Cerebellar cortex (tissue), 1 donor: ENCODE results near the gene ADGRD1.
"Not testable (repeated sequence)": the region's sequence is repeated elsewhere in the genome, so short reads cannot be mapped to it uniquely, and the experiment has no call there.

ENCODE experiments used
- DNase-seq: peaks from one replicate; pipeline ENCODE4 v3.0.0-alpha.2; 2015; ENCODE audit warnings: low spot score

Gene ADGRD1

DNA sequence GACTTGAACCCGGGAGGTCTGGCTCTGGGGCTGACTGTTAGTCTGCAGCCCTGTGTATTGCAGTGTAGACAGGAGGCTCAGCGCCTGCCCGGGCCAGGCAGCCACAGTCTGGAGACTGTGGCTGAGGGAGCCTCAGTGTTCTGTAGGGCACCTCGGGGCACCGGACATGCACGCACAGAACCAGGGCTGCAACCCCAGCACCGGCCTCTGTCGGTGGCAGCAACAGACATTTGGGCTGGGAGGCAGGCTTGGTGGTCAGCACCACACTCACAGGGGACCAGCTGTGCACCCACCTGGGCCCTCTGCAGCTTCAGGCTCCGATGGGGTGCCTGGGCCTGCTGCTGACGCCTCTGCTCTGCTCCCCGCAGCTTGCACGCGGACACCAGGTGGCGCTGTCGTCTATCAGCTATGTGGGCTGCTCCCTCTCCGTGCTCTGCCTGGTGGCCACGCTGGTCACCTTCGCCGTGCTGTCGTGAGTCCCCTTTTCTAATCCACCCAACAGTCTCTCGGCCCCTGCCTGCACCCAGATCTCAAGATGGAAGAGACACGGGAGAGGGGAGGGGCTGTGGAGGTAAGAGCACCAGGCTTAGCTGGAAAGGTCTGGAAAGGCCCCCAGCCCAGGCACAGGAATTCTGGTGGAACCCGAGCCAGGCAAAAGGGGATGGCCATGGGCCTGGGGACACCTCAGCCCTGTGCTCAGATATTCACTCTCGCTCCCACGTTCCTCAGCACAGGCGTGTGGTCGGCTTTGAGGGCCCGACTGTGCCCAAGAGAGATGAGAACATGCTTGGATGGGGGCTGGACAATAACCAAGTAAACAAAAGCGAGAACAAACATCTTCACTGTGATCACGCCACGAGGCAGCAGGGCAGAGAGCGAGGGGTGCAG, 151.0 kb downstream of the ADGRD1 start:
- DNase-seq = peak; percentile 70

DNA sequence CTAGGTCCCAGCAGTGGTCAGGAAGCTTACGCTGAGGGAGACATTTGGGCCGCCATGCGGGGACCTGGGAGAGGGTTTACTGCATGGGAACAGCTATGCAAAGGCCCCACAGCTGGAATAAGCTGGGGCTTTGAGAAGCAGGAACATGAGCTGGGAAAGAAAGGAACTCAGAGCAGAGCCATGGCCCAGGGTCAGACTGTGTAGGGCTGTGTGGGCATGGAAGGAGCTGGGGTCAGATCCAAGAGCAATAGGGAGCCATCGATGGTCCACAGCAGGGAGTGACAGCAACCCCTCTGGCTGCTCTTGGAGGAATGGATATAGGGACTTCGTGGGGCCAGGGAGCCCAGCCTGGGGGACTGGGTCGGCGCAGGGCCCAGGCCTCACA, 151.6 kb downstream of the ADGRD1 start:
- no peak for DNase-seq

DNA sequence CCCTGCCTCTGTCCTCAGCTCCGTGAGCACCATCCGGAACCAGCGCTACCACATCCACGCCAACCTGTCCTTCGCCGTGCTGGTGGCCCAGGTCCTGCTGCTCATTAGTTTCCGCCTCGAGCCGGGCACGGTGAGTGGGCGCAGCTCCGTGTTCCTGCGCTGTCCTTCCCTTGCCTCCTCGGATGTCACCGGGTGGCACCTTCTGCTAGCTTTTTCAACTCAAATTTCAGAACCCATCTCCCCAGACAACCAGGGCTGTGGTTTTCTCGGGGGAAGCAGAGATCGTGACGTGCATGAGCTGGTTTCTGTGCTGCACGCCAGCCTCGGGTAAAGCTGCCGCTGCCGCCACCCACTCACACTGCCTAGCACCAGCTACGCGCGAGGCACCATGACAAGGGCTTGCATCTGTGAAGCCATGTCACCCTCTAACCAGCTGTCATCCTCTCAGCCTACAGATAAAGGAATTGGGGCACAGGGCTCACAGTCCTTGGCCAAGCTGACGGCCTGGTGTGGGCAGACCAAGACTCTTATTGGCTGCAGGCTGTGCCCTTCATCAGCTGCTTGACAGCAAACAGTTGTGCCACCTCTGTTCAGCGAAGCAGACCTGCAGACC, 152.1 kb downstream of the ADGRD1 start:
- no peak for DNase-seq

DNA sequence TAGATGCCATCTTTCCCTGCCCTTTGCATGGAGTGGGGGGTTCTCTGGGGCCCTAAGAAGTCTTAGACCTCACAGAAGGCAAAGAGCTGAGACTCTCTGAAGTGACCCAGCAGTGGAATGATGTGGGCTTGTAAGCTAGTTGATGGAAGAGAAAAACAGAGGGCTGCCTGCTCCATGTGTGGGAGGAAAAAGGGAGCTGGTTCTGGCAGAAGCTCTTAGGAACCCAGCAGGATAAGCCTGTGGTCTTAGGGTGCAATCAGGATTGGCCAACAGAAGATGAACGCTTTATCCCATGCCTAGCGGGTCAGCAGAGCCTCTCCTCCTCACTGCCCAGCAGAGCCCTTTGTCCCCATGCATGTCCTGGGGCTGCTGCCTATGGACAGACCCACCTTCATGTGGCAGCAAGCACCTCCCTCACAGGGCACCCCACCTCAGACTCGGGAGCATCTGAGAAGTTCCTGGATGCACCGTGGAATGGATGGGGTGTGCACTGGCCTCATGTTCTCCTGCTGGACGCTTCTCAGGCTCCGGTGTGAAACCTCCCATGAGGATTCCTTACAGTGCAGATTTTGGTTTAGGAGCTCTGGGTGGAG, 152.7 kb downstream of the ADGRD1 start:
- DNase-seq = no peak

DNA sequence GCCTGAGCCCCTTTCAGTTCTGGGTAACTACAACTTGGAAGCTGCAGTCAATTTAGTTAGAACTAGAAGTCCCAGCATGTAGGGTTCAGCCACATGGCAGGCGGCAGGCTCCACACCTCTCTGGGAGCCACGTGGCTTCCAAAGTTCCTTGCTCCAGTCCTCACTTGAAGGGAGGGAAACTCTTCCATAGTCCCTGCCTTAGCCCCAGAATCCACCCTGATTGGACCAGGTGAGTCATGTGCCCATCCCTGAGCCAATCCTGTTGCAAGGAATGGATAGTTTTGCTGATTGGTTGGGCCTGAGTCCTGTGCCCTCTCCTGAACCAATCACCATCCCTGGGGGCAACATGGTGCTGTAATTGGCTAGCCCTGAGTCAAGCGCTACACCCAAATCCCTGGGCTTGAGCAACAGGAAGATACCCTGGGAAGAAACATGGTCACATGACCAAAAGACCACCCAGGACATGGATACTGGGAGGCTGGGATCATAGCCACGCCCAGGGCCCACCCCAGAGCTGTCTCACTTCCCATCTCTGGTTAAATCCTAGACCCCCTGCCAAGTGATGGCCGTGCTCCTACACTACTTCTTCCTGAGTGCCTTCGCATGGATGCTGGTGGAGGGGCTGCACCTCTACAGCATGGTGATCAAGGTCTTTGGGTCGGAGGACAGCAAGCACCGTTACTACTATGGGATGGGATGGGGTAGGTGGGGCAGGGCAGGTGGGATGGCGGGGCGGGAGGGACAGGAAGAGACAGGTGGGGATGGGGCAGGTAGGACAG, 154.7 kb downstream of the ADGRD1 start:
- no peak for DNase-seq

DNA sequence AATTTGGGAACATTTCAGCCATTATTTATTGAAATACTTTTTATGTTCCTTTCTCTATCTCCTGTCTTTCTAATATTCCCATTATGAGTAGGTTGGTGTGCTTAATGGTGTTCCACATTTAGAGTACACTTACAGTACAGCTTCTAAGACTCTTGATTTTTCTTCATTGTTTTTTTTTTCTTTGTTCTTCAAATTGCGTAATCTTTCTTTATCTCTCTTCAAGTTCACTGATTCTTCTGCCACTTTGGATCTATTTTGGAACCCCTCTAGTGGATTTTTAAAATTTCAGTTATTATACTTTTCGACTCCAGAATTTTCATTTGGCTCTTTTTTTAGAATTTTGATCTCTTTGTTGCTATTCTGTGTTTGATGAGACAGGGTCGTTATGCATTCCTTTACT, 157.7 kb downstream of the ADGRD1 start:
- DNase-seq = no peak

DNA sequence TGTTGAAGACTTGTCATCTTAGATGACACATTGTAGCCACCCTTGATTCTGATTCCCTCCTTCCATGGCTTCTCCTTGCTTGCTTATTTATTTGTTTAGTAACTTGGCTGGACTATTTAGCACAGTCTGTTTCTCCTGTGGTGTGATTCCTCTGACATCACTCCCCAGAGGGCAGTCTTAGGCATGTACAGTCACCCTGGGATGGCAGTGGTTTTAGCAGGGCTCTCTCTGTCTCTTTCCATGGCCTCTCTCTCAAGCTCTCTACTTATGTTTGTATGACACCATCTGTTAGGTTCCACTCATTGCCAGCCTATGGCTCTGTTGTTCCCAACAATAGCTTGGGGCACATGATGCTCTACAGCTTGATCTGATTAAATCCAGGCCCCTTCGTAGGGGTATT, 158.3 kb downstream of the ADGRD1 start:
- DNase-seq = no peak

DNA sequence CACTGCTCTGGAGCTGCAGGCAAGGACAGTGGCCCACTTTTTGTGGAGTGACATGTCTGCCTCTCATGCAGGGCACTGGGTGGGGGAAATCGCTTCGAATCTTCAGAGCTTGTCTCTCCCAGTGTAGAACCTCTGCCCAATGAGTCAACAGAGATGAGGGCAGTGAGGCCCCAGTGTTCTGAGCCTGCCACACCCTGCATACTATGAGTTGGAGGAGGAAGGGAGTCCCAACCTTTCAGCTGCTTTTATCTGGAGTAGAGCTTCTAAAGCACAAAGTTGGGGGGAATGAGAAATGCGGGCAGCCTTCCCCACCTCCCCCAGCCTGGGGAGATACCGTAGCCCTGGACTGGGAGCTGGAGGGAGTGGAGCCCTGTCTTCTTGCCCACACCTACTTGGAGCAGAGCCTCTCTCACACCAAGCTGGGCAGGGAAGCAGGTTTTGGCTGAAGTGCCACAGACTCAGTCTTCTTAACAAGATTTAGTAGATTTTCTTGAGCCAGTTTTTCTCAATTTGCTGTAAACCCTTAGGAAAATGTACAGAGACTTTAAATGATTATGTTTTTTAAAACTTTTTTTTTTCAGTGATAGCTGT, 159.1 kb downstream of the ADGRD1 start:
- no peak for DNase-seq

DNA sequence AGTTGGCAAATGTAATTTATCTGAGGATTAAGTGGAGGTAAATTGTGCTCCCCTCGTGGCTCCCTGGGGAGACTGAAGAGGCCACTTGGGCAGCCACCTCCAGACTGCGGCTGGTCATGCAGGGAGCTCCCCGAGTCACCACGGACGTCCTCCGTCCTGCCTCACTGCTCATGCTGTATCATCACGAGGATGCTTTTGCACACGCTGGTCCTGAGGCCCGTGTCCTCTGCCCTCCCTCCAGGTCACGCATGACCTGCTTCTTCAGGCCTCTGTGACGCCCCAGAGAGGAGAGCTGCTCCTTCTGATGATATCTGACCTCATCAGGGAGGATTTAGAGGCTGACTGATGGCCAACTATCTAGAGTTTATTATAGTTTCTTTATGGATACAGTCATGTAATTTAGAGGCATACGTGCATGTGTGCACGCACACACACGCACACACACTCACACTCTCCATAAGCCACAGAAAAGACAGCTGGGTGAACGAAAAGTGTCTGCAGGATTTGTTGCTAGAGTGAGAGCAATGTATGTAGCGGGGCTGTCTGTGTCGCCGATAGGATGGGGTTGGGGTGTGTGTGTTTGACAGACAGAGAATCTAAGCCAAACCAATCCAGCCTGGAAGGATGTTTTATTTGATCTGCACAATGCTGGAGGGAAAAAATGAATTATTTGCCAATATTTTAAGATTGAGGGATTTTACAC, 160.0 kb downstream of the ADGRD1 start:
- no peak for DNase-seq

DNA sequence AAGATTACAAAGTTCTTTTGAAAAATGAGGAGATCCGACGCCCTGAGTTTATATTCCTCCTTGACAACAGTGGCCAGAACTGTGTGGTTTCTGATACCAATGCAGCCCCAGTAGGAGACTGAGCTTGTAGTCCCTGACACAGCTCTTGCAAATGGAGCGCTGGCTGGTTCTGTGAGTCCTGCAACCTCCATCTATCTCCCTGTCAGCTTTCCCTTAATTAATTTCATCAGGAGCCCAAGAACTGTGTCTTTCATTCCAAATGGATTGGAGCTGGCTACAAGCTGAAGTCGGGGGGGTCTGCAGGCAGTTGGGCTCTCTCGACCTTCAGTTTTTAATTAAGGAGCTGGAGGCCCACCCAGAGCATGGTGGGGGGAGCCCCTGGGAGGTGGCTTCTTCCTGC, 160.6 kb downstream of the ADGRD1 start:
- DNase-seq = no peak

DNA sequence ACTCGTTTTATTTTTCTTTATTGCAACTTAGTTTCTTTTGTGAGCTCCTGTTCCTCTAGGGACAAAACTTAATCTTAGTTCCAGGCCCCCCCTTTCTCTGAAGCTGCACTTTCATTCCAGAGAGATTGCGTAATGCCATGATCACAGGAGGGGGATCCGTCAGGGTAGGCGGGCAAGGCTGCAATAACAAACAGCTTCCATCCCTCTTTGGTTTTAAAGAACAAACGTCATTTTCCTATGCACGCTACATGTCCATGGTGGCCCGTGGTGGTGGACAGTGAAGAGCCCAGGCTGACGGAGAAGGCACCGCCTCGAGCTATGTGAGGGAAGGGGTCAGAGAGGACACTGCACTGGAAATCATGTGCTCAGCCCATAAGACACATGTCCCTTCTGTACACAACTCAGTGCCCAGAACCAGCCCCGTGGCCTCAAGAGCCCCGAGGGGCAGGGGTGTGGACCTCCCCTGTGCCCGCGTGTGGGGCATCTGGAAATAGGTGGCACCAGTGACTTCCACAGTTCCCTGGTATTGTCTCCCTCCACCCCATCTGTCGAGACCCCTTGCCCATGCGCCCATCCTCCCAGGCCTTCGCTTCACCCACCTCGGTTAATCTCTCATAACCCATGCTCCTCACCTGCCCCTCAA, 161.4 kb downstream of the ADGRD1 start:
- DNase-seq = no peak

DNA sequence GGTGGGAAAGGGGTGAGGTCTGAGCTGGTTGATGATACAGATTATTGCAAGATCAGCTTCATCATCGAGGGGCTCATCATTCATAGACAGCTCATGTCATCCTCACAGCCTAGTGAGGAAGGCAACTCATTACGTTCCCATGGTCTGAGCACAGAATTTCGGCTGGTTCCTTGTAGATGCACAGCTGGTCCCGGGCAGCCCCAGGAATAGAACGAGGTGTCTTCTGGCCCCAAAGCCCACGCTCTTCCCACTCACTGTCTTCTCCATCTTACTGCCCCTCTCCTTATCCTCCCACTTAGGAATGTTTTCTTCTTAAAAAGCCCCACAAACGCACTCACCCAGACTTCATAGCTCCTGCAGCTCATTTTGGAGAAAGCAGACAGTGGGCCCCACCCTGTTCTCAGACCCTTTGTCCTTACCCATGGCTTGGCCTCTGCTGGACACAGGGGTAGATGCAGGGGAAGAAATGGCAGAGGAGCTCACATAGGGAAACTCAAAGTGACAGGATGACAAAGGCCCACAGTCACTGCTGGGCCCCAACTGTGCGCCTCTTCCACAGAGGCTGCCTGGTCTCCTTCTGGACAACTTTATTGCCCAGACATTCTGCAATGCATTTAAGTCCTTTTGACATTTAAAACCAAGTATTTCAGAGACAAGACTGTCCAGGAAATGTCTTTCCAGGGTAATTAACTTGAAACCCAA, 162.2 kb downstream of the ADGRD1 start:
- DNase-seq = no peak

DNA sequence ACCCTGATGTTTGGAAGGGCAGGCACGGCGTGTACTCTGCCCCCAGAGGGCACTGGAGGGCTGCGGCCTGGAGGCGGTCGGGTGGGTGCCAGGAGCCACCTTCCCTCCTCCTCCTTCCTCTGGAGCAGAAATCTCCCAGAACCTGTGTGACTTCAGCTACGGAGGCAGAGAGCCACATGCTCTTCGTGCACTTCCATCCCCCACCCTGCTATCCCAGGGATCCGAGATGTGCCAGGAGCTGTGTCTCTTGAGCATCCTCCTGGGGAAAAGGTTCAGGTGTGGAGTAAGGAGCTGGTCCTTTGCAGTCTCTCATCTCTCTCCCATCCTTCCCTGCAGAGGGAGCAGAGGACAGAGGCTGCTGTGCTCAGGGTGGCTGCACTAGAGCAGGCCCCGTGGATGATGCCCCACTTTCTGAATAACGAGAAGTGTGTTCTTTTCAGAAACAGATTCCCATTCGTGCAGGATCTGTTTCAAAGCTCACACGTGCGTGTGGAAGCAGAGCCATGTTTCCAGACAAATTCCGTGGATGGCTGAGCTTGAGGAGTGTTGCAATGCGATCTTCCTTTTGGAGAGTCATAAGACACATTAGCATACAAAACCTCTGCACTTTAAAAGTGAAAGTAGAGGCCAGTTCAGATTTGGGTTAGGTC, 162.9 kb downstream of the ADGRD1 start:
- DNase-seq = peak; percentile 13

DNA sequence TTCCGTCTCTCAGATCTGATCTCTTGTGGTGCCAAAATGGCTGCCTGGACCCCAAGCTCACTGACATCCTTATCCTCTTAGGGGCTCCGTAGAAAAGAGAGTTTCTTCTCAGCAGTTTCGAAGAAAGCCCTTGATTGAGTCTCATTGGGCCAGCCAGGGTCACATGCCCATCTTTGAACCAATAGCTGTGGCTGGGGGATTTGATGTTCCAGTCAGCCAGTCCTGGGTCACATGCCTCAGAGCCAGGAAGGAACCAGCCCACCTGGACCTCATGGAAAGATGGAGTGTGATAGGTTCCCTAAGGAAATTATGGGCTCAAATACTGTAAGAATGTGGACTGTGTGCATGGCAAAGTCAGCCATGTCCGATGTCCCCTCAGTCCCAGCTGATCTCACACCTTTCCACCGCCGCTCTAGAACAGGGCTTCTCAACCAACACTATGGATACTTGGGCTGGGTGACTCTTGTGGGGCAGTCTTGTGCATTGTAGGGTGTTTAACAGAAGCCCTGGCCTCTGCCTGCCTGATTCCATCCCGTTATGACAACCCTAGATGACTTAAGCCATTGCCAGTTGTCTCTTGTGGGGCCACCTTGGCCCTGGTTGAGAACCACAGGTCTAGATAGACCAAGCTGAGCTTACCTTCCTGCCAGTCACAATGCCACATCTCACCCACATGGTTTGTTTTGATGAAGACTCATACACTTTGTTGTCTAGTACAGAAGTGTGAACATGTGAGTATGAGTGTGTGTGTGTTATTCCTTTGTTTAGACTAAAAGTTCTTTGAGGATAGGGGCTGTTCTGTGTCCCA, 163.9 kb downstream of the ADGRD1 start:
- DNase-seq = no peak

DNA sequence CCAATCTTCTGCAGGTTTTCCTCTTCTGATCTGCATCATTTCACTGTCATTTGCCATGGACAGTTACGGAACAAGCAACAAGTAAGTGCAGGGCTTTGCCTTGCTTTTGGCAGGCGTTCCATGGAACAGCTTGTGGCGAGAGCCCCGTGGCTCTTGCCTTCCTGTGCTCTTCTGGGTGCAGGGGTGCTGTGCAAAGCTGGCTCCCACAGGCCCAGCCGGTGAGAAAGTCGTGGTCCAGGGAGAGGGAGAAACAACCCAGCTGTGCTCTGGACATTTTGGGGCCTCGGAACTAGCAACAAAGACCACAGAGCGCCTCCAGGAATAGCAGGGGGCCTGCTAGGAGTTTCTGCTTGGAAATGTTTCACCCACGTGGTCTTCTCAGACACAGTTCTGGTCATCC, 164.7 kb downstream of the ADGRD1 start:
- DNase-seq = no peak

DNA sequence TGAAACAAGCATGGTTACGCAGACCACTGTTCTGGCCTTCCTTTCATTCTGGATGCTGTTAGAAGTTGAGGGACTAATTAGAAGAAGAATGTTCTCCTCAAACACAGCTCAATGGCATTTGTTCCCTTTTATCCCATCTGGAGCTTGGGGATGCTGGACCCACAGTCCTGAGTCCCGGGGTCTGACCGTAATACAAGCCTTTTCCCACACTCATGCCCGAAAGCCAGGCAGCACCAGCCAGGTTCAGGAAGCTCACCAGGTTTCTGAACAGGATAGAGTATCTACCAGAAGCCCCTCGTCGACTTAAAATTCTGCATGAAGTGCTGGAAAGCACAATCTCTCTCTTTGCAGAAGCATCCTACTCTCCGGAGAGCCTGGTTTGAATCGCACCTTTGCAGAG, 165.6 kb downstream of the ADGRD1 start:
- DNase-seq = not testable (repeated sequence)

DNA sequence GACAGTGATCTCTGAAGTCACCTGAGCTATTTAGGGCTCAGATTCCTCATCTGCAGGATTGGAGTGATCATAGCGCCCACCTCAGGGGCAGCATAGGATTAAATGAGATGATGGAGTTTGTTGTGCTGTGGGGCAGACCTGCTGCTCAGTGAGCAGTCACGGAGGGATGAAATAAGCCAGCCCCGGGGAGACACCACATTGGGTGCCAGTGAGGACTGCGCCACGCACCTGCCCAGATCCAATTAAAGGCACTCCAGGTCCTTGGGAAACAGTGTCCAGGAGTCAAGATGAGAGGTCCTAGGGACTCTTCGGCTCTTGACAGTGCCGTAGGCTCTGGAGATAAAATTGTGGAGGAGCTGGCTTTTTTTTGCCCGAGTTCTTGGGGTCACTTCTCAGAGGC, 166.2 kb downstream of the ADGRD1 start:
- DNase-seq = no peak

DNA sequence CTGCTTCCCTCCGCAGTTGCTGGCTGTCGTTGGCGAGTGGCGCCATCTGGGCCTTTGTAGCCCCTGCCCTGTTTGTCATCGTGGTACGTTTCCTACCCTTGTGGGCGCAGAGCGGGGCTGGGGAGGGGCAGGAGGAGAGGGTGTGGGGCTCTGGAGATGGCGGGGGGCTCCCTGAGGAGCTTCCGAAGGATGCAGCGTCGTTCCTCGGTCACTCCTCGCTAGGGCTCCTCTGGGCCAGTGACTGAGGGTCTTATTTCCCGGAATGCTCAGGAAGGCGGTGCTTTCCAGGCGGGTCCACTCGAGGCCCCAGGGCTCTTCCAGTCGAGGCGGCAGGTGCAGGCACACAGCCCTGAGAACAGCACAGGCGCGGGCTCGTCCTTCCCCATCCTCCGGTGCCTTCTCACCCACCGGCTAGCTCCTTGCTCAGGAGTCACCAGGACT, 167.1 kb downstream of the ADGRD1 start:
- DNase-seq = no peak
